ENCODE results near the gene MS4A2. TPM values are rescaled to one million over a fixed set of nuclear protein-coding genes. Genes with fewer than 3 reads are reported as not detected.
A peak's percentile ranks its signal among the peaks of the same experiment; 100 is the strongest.

Gene MS4A2
- total RNA-seq, 1 experiment from 2014 or later: not detected

DNA sequence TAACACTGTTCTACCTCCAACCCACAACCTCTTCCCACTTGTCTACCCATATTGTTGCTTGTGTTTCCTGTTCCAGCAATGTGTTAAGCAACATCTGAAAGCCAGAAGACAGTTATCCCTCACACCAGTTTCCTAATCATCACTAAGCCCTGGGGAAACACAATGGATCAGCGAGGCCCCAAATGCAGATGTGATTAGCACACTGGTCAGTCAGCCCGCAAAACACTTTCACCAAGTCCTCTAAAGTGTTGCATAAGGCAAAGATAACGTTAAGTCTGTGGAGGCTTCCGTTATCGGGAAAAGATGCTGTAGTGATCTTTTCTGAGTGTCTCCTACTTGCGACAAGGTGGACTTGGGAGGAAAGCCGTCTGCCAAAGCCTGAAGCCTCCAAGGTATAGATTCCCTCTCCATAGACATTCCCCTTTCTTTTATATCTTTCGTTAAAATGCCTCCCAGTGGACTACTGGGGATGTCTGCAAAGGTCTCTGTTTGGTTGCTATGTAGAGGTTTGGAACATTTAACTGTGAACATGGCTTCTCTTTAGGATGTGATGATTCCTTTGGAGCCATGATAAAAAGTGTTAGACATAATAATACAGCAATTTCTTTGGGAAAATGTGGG lies 32.0 kb upstream of the MS4A2 start, which contains the start of gene MS4A3:
Gene MS4A3 (plus strand): TSS at position 317 of the 621 bp plus-strand sequence. CDS start 4,496 bp downstream, outside the sequence.
- TF ChIP-seq SP1 (IDR thresholded peaks at IDR 0.05; ENCODE audit: low read depth) (no peak), CEBPB (IDR thresholded peaks at IDR 0.05; ENCODE audit: low read depth) (no peak), SRF (IDR thresholded peaks at IDR 0.05; ENCODE audit: low read depth) (no peak), SIN3A (IDR thresholded peaks at IDR 0.05; ENCODE audit: low read depth) (no peak), EZH2phosphoT487 (IDR thresholded peaks at IDR 0.05; ENCODE audit: borderline replicate concordance) (no peak), POLR2A (IDR thresholded peaks at IDR 0.05; ENCODE audit: borderline replicate concordance, extremely low read depth, insufficient read depth, insufficient read length) (no peak), POLR2AphosphoS5 (IDR thresholded peaks at IDR 0.05; ENCODE audit: low read depth, low read length) (no peak), CBX3 (IDR thresholded peaks at IDR 0.05; ENCODE audit: low read depth) (no peak)
- TF ChIP-seq, protein P1, sequence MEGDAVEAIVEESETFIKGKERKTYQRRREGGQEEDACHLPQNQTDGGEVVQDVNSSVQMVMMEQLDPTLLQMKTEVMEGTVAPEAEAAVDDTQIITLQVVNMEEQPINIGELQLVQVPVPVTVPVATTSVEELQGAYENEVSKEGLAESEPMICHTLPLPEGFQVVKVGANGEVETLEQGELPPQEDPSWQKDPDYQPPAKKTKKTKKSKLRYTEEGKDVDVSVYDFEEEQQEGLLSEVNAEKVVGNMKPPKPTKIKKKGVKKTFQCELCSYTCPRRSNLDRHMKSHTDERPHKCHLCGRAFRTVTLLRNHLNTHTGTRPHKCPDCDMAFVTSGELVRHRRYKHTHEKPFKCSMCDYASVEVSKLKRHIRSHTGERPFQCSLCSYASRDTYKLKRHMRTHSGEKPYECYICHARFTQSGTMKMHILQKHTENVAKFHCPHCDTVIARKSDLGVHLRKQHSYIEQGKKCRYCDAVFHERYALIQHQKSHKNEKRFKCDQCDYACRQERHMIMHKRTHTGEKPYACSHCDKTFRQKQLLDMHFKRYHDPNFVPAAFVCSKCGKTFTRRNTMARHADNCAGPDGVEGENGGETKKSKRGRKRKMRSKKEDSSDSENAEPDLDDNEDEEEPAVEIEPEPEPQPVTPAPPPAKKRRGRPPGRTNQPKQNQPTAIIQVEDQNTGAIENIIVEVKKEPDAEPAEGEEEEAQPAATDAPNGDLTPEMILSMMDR (IDR thresholded peaks at IDR 0.05 in 2 of 3, conservative IDR thresholded peaks at IDR 0.05 in 1 of 3; ENCODE audit: borderline replicate concordance in 1 of 3, insufficient read depth in 1 of 3, low read depth in 2 of 3, low read length in 2 of 3): no peak
- no peak within 1 kb of the TSS for H3K9ac ChIP-seq (ENCODE audit: low read length)
- no peaks in the 10 kb centered on the region for H3K36me3 ChIP-seq (ENCODE audit: control insufficient read depth in 1 of 2, insufficient read depth in 2 of 2, low read length in 2 of 2)
- no peaks in the 10 kb centered on the region for H3K9me3 ChIP-seq (ENCODE audit: control insufficient read depth in 1 of 2, insufficient read depth in 1 of 2, low read depth in 1 of 2, low read length in 2 of 2)
- no peaks in the 10 kb centered on the region for H3K9me2 ChIP-seq (ENCODE audit: insufficient read depth)
- H3K79me2 ChIP-seq (ENCODE audit: insufficient read depth, low read length): no peaks in the 10 kb centered on the region
- intact Hi-C loops (cut with micrococcal nuclease): no loop called here
- ChIA-PET RAD21 (ENCODE audit: low non-redundant PET in 1 of 2, low total read pairs in 2 of 2, uncharacterized antibody in 2 of 2, unreplicated experiment in 2 of 2) (no interaction called here), CTCF (no interaction called here), POLR2A (no interaction called here)
- H4K20me1 ChIP-seq (ENCODE audit: insufficient read depth): no peaks in the 10 kb centered on the region
- no peak for ATAC-seq
- H3K27ac ChIP-seq (ENCODE audit: low read depth, low read length): no peak within 1 kb of the TSS
- DNase-seq (ENCODE audit: low read depth, low spot score): no peak
- no peak within 1 kb of the TSS for H3K4me2 ChIP-seq (ENCODE audit: low read length)
- H3K4me3 ChIP-seq (replicated peaks in 1 of 2; ENCODE audit: low read depth in 1 of 2, low read length in 2 of 2): no peak within 1 kb of the TSS
- no peaks in the 10 kb centered on the region for H3K27me3 ChIP-seq (ENCODE audit: insufficient read depth, low read length)
- H2AFZ ChIP-seq (ENCODE audit: low read depth, low read length, poor library complexity, severe bottlenecking): no peak within 1 kb of the TSS
- no peaks in the 10 kb centered on the region for H3K4me1 ChIP-seq (ENCODE audit: control insufficient read depth in 1 of 2, insufficient read depth in 2 of 2, low read length in 2 of 2)
- no TSS peak for BruUV-seq (replicated peaks)

DNA sequence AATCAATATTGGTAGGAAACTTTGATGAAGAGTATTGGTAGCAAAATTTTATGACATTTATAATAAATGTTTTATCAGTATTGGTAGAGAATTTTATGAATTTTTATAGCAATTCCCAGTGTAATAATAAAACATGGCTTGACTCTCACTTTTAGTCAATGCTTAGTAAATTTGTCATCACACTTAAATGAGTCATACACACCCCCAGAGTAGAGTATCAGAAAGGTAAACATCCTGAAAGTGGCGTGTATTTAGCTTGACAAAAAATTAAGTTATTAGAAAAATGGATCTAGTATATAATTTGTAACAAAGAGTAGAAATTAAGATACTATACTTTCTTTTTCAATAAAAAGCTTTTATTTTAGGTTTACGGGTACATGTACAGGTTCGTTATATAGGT lies 29.4 kb upstream of the MS4A2 start:
- no peaks in the 10 kb centered on the region for H3K4me1 ChIP-seq (ENCODE audit: control insufficient read depth in 1 of 2, insufficient read depth in 2 of 2, low read length in 2 of 2)
- no peak overlapping the region for H3K9ac ChIP-seq (ENCODE audit: low read length)
- RAD21 ChIA-PET (ENCODE audit: low non-redundant PET in 1 of 2, low total read pairs in 2 of 2, uncharacterized antibody in 2 of 2, unreplicated experiment in 2 of 2): no interaction called here
- no TSS peak for BruUV-seq (replicated peaks)
- H4K20me1 ChIP-seq (ENCODE audit: insufficient read depth): no peaks in the 10 kb centered on the region
- no peaks in the 10 kb centered on the region for H3K36me3 ChIP-seq (ENCODE audit: control insufficient read depth in 1 of 2, insufficient read depth in 2 of 2, low read length in 2 of 2)
- intact Hi-C loops (cut with micrococcal nuclease): no loop called here
- no peak overlapping the region for H2AFZ ChIP-seq (ENCODE audit: low read depth, low read length, poor library complexity, severe bottlenecking)
- TF ChIP-seq TCF7L2 (IDR thresholded peaks at IDR 0.05; ENCODE audit: borderline replicate concordance, extremely low read depth, insufficient read depth, insufficient read length) (no peak), FOSL1 (IDR thresholded peaks at IDR 0.05; ENCODE audit: low read depth) (0 out of 2 replicates have a peak, but pooled peaks have one; percentile 12), SIN3A (IDR thresholded peaks at IDR 0.05; ENCODE audit: low read depth) (no peak), EZH2 (IDR thresholded peaks at IDR 0.05) (no peak)
- no peak overlapping the region for H3K4me3 ChIP-seq (replicated peaks in 1 of 2; ENCODE audit: low read depth in 1 of 2, low read length in 2 of 2)
- CTCF ChIA-PET: no interaction called here
- H3K4me2 ChIP-seq (ENCODE audit: low read length): no peak overlapping the region
- H3K9me3 ChIP-seq (ENCODE audit: control insufficient read depth in 1 of 2, insufficient read depth in 1 of 2, low read depth in 1 of 2, low read length in 2 of 2): no peaks in the 10 kb centered on the region
- ATAC-seq (no peak), DNase-seq (ENCODE audit: low read depth, low spot score) (no peak)
- H3K79me2 ChIP-seq (ENCODE audit: insufficient read depth, low read length): no peaks in the 10 kb centered on the region
- POLR2A ChIA-PET: no interaction called here
- H3K9me2 ChIP-seq (ENCODE audit: insufficient read depth): no peaks in the 10 kb centered on the region
- H3K27me3 ChIP-seq (ENCODE audit: insufficient read depth, low read length): no peaks in the 10 kb centered on the region
- H3K27ac ChIP-seq (ENCODE audit: low read depth, low read length): no peak overlapping the region

Data from HCT116 (cell line).